SU-DHL-6 (cell line): ENCODE measurements around the gene GPR107.

Experiments used
- H2AFZ ChIP-seq: fragments of 200-600 bp; sonication (generic); 2 replicates; pipeline ENCODE4 v1.6.1; 2014; ENCODE audit warnings: low read depth, mild to moderate bottlenecking, moderate library complexity, mixed read lengths, antibody characterized with exemption, low read length; ENCODE audit not compliant: severe bottlenecking
- H3F3A ChIP-seq: fragments of 200-600 bp; shearing (Covaris generic); 2 replicates; pipeline ENCODE4 v1.6.0; 2016; ENCODE audit warnings: antibody characterized with exemption, mild to moderate bottlenecking; ENCODE audit not compliant: insufficient read depth
- H3K27ac ChIP-seq: fragments of 200-600 bp; sonication (generic); 2 replicates; pipeline ENCODE4 v1.5.1; 2016; ENCODE audit warnings: low read depth, mild to moderate bottlenecking, low read length, moderate library complexity, mixed read lengths
- H3K27me3 ChIP-seq: fragments of 200-600 bp; sonication (generic), shearing (Covaris generic); 2 replicates; pipeline ENCODE4 v1.6.0; 2014; ENCODE audit warnings: mild to moderate bottlenecking, low read length
- H3K36me3 ChIP-seq: fragments of 200-600 bp; sonication (generic); 2 replicates; pipeline ENCODE4 v1.6.1; 2014; ENCODE audit warnings: mild to moderate bottlenecking, low read length, mixed read lengths
- H3K4me2 ChIP-seq: fragments of 300-600, 200-600 bp; shearing (Covaris generic), sonication (generic); 2 replicates; pipeline ENCODE4 v1.6.0; 2014; ENCODE audit warnings: low read length, low read depth, mild to moderate bottlenecking; ENCODE audit not compliant: poor library complexity, severe bottlenecking
- H3K4me3 ChIP-seq: fragments of 200-600 bp; sonication (generic); 2 replicates; pipeline ENCODE4 v1.5.1; 2014; ENCODE audit warnings: antibody characterized with exemption, low read length, mild to moderate bottlenecking, mixed read lengths; ENCODE audit not compliant: insufficient read depth, poor library complexity, severe bottlenecking
- H3K79me2 ChIP-seq: fragments of 200-600 bp; sonication (generic); 2 replicates; pipeline ENCODE4 v1.6.1; 2014; ENCODE audit warnings: mild to moderate bottlenecking, low read length, moderate library complexity; ENCODE audit not compliant: insufficient read depth
- H3K9ac ChIP-seq: fragments of 200-600 bp; sonication (generic); 2 replicates; pipeline ENCODE4 v1.7.0; 2014; ENCODE audit warnings: mild to moderate bottlenecking, low read length
- H3K9me2 ChIP-seq: fragments of 200-600 bp; sonication (generic); replicated peaks from 2 replicates; pipeline ENCODE4 v1.6.1; 2014; ENCODE audit warnings: low read length; ENCODE audit not compliant: insufficient read depth
- H3K9me3 ChIP-seq: fragments of 200-600 bp; sonication (generic); 2 replicates; pipeline ENCODE4 v1.6.1; 2014; ENCODE audit warnings: low read length, mixed read lengths; ENCODE audit not compliant: insufficient read depth
- H4K20me1 ChIP-seq: fragments of 200-600 bp; sonication (generic); 2 replicates; pipeline ENCODE4 v1.6.1; 2014; ENCODE audit warnings: low read depth, mild to moderate bottlenecking, antibody characterized with exemption, low read length, moderate library complexity, mixed read lengths
- CTCF ChIP-seq: fragments of 200-600 bp; sonication (generic); IDR thresholded peaks from one replicate; pipeline ENCODE4 v1.5.1; 2017; ENCODE audit warnings: antibody characterized with exemption, mild to moderate bottlenecking, low read length, moderate library complexity; ENCODE audit not compliant: insufficient read depth, poor library complexity, severe bottlenecking
- EZH2phosphoT487 ChIP-seq: fragments of 200-600 bp; sonication (generic), shearing (Covaris generic); conservative IDR thresholded peaks from 2 replicates; pipeline ENCODE4 v1.6.1; 2018; ENCODE audit warnings: mild to moderate bottlenecking, antibody characterized with exemption, low read length, moderate library complexity, mixed read lengths

GPR107 gene

GRCh38 chr9:130155647-130156046 lies 101.9 kb downstream of the GPR107 start:
- H3K27ac ChIP-seq = no peak overlapping the region
- no peaks in the 10 kb centered on the region for H3K9me3 ChIP-seq
- no peak overlapping the region for H2AFZ ChIP-seq
- no peak overlapping the region for H3K4me2 ChIP-seq
- H3K9ac ChIP-seq = no peak overlapping the region
- H4K20me1 ChIP-seq = no peaks in the 10 kb centered on the region
- H3F3A ChIP-seq = no peaks in the 10 kb centered on the region
- TF ChIP-seq CTCF = no peak
- TF ChIP-seq EZH2phosphoT487 = no peak
- H3K4me3 ChIP-seq = no peak overlapping the region
- no peaks in the 10 kb centered on the region for H3K36me3 ChIP-seq
- H3K9me2 ChIP-seq = no peaks in the 10 kb centered on the region
- H3K79me2 ChIP-seq = no peaks in the 10 kb centered on the region
- no peaks in the 10 kb centered on the region for H3K27me3 ChIP-seq

- Histone ChIP-seq H3K9ac (no peak overlapping the region), H3K9me2 (no peaks in the 10 kb centered on the region), H3F3A (no peaks in the 10 kb centered on the region), H3K27me3 (no peaks in the 10 kb centered on the region), H3K36me3 (no peaks in the 10 kb centered on the region), H3K4me2 (no peak overlapping the region), H3K79me2 (no peaks in the 10 kb centered on the region), H3K9me3 (no peaks in the 10 kb centered on the region), H3K4me3 (no peak overlapping the region), H2AFZ (no peak overlapping the region), H4K20me1 (no peaks in the 10 kb centered on the region), H3K27ac (no peak overlapping the region)
- TF ChIP-seq CTCF = no peak
- no peak for TF ChIP-seq EZH2phosphoT487
These were observed 103.0 kb downstream of the GPR107 start for GRCh38 chr9:130156672-130157071.

- Histone ChIP-seq H4K20me1 (no peaks in the 10 kb centered on the region), H3K36me3 (no peaks in the 10 kb centered on the region), H3K4me2 (no peak overlapping the region), H3K9me2 (no peaks in the 10 kb centered on the region), H3K79me2 (no peaks in the 10 kb centered on the region), H3K9me3 (no peaks in the 10 kb centered on the region), H3K9ac (no peak overlapping the region), H3K27me3 (no peaks in the 10 kb centered on the region), H2AFZ (no peak overlapping the region), H3K27ac (no peak overlapping the region), H3K4me3 (no peak overlapping the region), H3F3A (no peaks in the 10 kb centered on the region)
- no peak for TF ChIP-seq CTCF
- TF ChIP-seq EZH2phosphoT487 = no peak
These were observed 103.4 kb downstream of the GPR107 start for GRCh38 chr9:130157079-130157478.

- H3K4me2 ChIP-seq = no peak overlapping the region
- H3K4me3 ChIP-seq = no peak overlapping the region
- no peak for TF ChIP-seq EZH2phosphoT487
- TF ChIP-seq CTCF = no peak
- H2AFZ ChIP-seq = no peak overlapping the region
- no peaks in the 10 kb centered on the region for H3K79me2 ChIP-seq
- H3K27ac ChIP-seq = no peak overlapping the region
- H3K9me3 ChIP-seq = no peaks in the 10 kb centered on the region
- H3K27me3 ChIP-seq = no peaks in the 10 kb centered on the region
- no peaks in the 10 kb centered on the region for H3K36me3 ChIP-seq
- no peaks in the 10 kb centered on the region for H3K9me2 ChIP-seq
- H3K9ac ChIP-seq = no peak overlapping the region
- no peaks in the 10 kb centered on the region for H3F3A ChIP-seq
- H4K20me1 ChIP-seq = no peaks in the 10 kb centered on the region
These were observed 104.3 kb downstream of the GPR107 start for GRCh38 chr9:130158001-130158400.
